DND-41 (cell line): ENCODE results near the gene EYS.

ENCODE experiments used
- ATAC-seq: fragments of 200-7000 bp; cut with Tn5 transposase; 3 replicates; pipeline ENCODE4 v1.9.1; 2021; ENCODE audit warnings: low read depth; ENCODE audit not compliant: insufficient read depth
- DNase-seq: peaks from one replicate; pipeline ENCODE4 v3.0.0-alpha.2; 2020
- H2AFZ ChIP-seq: 2 replicates; pipeline ENCODE4 v1.6.0; 2012; ENCODE audit warnings: low read depth, low read length
- H3K27ac ChIP-seq: 2 replicates; pipeline ENCODE4 v1.5.1; 2012; ENCODE audit warnings: low read length, inconsistent platforms
- H3K27me3 ChIP-seq: fragments of 200-600 bp; sonication (generic); 2 replicates; pipeline ENCODE4 v1.6.0; 2012; ENCODE audit warnings: low read length, mild to moderate bottlenecking, inconsistent platforms; ENCODE audit not compliant: insufficient read depth, poor library complexity
- H3K36me3 ChIP-seq: 2 replicates; pipeline ENCODE4 v1.5.1; 2012; ENCODE audit warnings: low read length, inconsistent platforms; ENCODE audit not compliant: insufficient read depth
- H3K4me1 ChIP-seq: 2 replicates; pipeline ENCODE4 v1.5.1; 2012; ENCODE audit warnings: mild to moderate bottlenecking, low read length; ENCODE audit not compliant: insufficient read depth
- H3K4me2 ChIP-seq: 2 replicates; pipeline ENCODE4 v1.6.0; 2012; ENCODE audit warnings: mild to moderate bottlenecking, moderate library complexity, low read length, inconsistent platforms; ENCODE audit not compliant: insufficient read depth
- H3K4me3 ChIP-seq, 2 experiments: fragments of 200-600 bp in 1 of 2; shearing (Covaris generic) in 1 of 2; 2 replicates each; pipeline ENCODE4 v1.5.1; 2012 to 2016; ENCODE audit warnings: inconsistent platforms in 2 of 2, low read length in 2 of 2, mild to moderate bottlenecking in 2 of 2, low read depth in 1 of 2, moderate library complexity in 1 of 2
- H3K79me2 ChIP-seq: 2 replicates; pipeline ENCODE4 v1.6.0; 2012; ENCODE audit warnings: low read length, inconsistent platforms; ENCODE audit not compliant: insufficient read depth
- H3K9ac ChIP-seq: 2 replicates; pipeline ENCODE4 v1.6.0; 2012; ENCODE audit warnings: low read depth, mild to moderate bottlenecking, inconsistent platforms, low read length, moderate library complexity
- H3K9me3 ChIP-seq: 2 replicates; pipeline ENCODE4 v1.5.1; 2012; ENCODE audit warnings: low read length, moderate library complexity, mild to moderate bottlenecking, inconsistent platforms; ENCODE audit not compliant: insufficient read depth, severe bottlenecking
- H4K20me1 ChIP-seq: 2 replicates; pipeline ENCODE4 v1.6.0; 2012; ENCODE audit warnings: low read length; ENCODE audit not compliant: insufficient read depth
- EZH2 ChIP-seq: IDR thresholded peaks from 3 replicates; pipeline ENCODE4 v1.6.1; 2012; ENCODE audit warnings: borderline replicate concordance, low read depth, mild to moderate bottlenecking, moderate library complexity, low read length, inconsistent platforms; ENCODE audit not compliant: severe bottlenecking
- TF ChIP-seq, protein P1 (sequence below): IDR thresholded peaks from 2 replicates; pipeline ENCODE4 v1.5.1; 2012; ENCODE audit warnings: borderline replicate concordance, low read length, moderate library complexity, mild to moderate bottlenecking; ENCODE audit not compliant: poor library complexity, severe bottlenecking; ENCODE audit errors: extremely low read depth

EYS gene

DNA sequence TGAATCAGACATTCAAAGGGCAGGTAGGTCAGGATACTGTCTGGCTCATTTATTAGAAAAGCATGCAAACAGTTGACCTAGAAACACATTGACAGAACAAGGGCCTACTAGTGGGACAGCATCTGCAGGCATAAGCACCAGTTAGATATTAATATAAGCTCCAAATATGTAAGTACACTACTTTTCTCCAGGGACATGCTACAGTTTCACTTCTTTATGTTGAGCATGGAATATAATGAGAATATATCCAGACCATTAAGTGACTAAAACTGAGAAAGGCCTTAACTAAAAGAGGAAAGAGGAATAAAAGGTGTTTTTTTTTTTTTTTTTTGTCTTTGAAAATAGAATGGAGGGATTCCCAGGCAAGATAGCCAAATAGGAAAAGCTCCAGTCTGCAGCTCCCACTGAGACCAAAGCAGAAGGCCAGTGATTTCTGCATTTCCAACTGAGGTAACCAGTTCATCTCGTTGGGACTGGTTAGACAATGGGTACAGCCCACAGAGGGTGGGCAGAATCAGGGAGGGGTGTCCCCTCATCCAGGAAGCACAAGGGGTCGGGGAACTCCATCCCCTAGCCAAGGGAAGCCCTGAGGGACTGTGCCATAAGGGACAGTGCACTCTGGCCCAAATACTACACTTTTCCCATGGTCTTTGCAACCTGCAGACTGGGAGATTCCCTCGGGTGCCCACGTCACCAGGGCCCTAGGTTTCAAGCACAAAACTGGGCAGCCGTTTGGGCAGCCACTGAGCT lies 1819.8 kb downstream of the EYS start:
- Histone ChIP-seq H3K27ac (no peak overlapping the region), H4K20me1 (no peaks in the 10 kb centered on the region), H2AFZ (no peak overlapping the region), H3K27me3 (no peaks in the 10 kb centered on the region), H3K36me3 (no peaks in the 10 kb centered on the region), H3K4me2 (no peak overlapping the region), H3K4me1 (no peaks in the 10 kb centered on the region), H3K4me3 (no peak overlapping the region), H3K79me2 (no peaks in the 10 kb centered on the region), H3K9ac (no peak overlapping the region), H3K9me3 (no peaks in the 10 kb centered on the region)
- DNase-seq (no peak), ATAC-seq (no peak)
- TF ChIP-seq EZH2: no peak
- TF ChIP-seq, protein P1, sequence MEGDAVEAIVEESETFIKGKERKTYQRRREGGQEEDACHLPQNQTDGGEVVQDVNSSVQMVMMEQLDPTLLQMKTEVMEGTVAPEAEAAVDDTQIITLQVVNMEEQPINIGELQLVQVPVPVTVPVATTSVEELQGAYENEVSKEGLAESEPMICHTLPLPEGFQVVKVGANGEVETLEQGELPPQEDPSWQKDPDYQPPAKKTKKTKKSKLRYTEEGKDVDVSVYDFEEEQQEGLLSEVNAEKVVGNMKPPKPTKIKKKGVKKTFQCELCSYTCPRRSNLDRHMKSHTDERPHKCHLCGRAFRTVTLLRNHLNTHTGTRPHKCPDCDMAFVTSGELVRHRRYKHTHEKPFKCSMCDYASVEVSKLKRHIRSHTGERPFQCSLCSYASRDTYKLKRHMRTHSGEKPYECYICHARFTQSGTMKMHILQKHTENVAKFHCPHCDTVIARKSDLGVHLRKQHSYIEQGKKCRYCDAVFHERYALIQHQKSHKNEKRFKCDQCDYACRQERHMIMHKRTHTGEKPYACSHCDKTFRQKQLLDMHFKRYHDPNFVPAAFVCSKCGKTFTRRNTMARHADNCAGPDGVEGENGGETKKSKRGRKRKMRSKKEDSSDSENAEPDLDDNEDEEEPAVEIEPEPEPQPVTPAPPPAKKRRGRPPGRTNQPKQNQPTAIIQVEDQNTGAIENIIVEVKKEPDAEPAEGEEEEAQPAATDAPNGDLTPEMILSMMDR: no peak

DNA sequence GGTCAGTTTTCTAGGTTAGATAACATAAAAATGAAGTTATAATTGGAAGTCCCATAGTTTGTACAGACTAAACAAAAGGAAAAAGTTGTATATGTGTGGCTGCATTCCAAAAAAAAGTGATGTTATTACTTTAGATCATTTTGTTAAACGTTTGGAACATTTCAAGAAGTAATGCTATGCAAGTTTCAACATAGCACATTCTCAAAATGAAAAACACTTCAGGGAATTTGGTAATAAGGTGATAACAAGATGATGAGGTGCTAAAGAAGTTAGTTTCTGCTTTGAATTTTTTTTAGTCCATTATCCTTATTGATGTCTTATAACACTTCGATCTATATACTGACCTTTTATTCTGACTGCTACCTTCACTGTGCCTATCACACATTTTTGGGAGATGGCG lies 1820.7 kb downstream of the EYS start:
- Histone ChIP-seq H2AFZ (no peak overlapping the region), H3K4me2 (no peak overlapping the region), H3K4me3 (no peak overlapping the region), H3K27ac (no peak overlapping the region), H3K9ac (no peak overlapping the region), H3K4me1 (no peaks in the 10 kb centered on the region), H3K27me3 (no peaks in the 10 kb centered on the region), H3K9me3 (no peaks in the 10 kb centered on the region), H3K36me3 (no peaks in the 10 kb centered on the region), H4K20me1 (no peaks in the 10 kb centered on the region), H3K79me2 (no peaks in the 10 kb centered on the region)
- ATAC-seq (no peak), DNase-seq (no peak)
- no peak for TF ChIP-seq EZH2
- TF ChIP-seq, protein P1: no peak

DNA sequence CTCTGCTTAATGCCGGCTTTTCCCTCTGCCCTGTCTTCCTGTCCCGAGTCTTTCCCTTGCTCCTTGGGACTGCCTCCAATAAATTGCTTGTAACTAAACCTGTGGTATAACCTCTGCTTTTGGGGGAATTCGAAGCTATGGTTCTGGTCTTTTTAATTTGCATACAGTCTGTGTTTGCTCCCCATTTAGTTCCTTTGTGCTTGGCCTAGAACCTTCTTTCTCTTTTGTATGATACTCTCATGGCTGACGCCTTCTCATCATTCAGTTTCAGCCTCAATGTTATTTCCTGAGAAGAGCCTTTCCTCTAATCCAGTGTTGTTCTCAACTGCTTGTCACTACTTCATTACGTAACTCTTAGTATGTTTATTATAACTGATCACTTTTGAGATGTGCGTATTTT lies 1823.4 kb downstream of the EYS start:
- Histone ChIP-seq H3K9me3 (no peaks in the 10 kb centered on the region), H3K4me1 (no peaks in the 10 kb centered on the region), H4K20me1 (no peaks in the 10 kb centered on the region), H3K27me3 (no peaks in the 10 kb centered on the region), H3K4me3 (no peak overlapping the region), H3K79me2 (no peaks in the 10 kb centered on the region), H3K9ac (no peak overlapping the region), H3K27ac (no peak overlapping the region), H2AFZ (no peak overlapping the region), H3K4me2 (no peak overlapping the region), H3K36me3 (no peaks in the 10 kb centered on the region)
- TF ChIP-seq, protein P1: no peak
- TF ChIP-seq EZH2: no peak
- ATAC-seq (no peak), DNase-seq (no peak)

DNA sequence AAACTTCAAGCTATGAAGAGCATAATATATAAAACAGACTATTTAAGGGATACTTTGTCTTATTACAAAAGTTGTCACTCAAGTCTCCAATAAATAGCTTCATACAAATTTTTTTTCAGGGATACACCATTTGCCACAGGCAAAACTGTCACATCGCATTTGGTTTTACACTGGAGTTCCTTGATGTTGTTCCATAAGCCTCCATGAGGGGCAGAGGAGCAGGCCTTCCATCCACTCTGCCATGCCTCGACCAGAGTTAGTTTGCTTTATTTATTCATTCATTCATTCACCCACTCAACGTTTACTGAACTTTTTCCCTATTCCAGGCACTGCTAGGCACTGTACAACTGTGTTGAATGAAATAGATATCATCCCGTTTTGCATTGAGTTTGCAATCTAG lies 1824.8 kb downstream of the EYS start:
- TF ChIP-seq EZH2: no peak
- TF ChIP-seq, protein P1: no peak
- Histone ChIP-seq H3K27me3 (no peaks in the 10 kb centered on the region), H2AFZ (no peak overlapping the region)

More for the DNA sequence above, 1824.8 kb downstream of the EYS start:
- H3K4me2 ChIP-seq: no peak overlapping the region
- no peaks in the 10 kb centered on the region for H4K20me1 ChIP-seq
- H3K4me1 ChIP-seq: no peaks in the 10 kb centered on the region
- no peak for DNase-seq
- no peak overlapping the region for H3K4me3 ChIP-seq
- no peak for ATAC-seq
- H3K79me2 ChIP-seq: no peaks in the 10 kb centered on the region
- no peak overlapping the region for H3K27ac ChIP-seq
- no peaks in the 10 kb centered on the region for H3K9me3 ChIP-seq
- H3K36me3 ChIP-seq: no peaks in the 10 kb centered on the region
- no peak overlapping the region for H3K9ac ChIP-seq
